NCI-H748 (cell line): Measurements from ENCODE around the gene GZMB.
"Not testable (repeated sequence)": the region's sequence is repeated elsewhere in the genome, so short reads cannot be mapped to it uniquely, and the experiment has no call there.

ENCODE experiments used
- DNase-seq: peaks from one replicate; lab custom pipeline; 2025; ENCODE audit not compliant: unreplicated experiment; lab: John Stamatoyannopoulos, UW

Gene GZMB

DNA sequence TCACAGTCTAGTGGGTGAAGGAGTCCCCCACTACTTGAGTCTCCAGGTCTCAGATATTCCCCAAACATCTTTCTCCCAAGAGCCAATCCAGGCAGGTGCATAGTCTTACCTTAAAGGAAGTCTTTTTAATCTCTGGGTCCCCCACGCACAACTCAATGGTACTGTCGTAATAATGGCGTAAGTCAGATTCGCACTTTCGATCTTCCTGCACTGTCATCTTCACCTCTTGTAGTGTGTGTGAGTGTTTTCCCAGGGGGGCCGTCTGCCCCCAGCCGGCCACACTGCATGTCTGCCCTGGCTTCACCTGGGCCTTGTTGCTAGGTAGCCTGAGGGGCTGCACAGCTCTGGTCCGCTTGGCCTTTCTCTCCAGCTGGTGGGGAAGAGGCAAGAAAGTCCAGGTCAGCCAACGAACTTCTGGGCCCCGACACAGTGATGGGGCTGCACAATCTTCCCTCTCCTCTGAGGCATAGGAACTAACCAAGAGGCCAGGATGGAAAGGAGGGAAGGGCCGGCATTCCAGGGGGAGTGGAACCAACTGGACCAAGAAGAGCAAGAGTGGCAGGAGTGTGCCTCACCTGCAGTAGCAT, 2.1 kb downstream of the GZMB start:
- DNase-seq: no peak

- DNase-seq: peak; percentile 80
These were observed 3.0 kb downstream of the GZMB start for GRCh38 chr14:24630872-24631477.

DNA sequence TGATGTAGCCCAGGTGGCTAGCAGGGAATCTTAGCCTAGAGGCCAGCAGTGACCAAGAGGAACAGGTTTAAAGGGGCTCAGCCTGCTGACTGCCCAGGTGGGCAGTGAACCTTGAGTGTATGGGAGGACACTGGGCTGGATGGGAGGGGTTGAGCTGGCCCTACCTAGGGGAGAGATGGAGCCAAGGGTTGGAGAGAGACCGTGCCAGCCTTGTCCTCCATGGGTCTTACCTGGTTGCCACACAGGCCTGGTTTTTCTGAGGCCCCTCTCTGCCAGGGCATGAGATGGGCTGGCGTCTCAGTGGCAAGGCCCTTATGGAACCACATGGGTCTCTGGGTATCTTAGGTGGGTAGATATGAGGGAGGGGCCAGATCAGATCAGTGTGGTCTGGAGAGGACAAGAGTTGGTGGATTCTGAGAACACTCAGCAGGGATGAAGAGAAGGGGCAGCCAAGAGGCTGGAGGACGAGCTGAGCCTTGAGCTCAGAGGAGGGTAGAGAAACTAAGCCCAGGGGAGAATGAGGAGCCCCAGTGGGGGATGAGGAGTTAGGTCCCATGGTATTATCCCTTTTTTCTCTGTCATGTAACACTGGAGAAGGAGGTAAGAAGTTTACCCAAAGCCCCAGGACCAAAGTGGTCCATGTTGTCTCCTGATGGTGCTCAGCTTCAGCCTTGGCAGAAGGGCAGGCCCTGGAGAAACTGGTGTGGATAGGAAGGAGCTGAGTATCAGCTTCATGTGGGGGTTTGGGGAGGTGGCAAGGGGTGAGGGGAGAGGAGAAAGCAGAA, 3.7 kb downstream of the GZMB start:
- DNase-seq: no peak

GRCh38 chr14:24629521-24629920, 4.5 kb downstream of the GZMB start:
- no peak for DNase-seq

DNA sequence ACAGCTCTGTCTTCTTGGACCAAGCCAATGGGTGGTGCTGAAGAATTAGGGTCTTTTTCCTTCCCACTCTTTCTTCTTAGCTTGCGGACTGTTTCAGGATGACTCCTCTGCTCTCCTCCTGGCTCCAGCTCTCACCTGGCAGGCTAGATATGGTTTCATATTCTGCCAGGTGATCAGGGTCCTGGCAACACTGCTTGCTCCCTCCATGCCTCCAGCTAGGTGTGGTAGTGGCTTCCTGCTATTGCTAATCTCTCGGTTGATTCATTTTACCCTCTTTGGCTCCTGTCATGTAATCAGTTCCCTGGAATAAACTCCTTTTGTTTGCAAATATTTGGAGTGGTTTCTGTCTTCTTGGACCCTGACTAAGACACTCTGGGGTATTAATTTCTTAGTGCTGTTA, 20.2 kb downstream of the GZMB start:
- DNase-seq: no peak

DNA sequence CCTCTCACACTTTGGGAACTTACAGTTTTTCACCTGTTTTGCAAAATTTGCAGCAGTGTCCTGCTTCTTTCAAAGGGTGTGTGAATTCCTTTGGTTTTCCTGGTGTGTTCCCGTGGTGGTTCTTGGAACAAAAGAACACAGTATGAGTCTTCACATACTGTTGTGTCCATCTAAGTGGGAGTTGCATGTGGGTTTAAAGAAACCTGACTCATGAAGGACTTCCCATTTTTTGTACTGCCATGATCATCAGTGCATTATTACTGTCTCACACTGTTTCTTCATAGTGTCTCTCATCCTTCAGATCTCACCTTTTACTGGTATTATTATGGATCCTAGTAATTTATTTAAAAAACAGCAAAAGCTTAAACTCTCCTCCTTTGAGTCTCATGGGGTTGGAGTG, 20.7 kb downstream of the GZMB start:
- no peak for DNase-seq

DNA sequence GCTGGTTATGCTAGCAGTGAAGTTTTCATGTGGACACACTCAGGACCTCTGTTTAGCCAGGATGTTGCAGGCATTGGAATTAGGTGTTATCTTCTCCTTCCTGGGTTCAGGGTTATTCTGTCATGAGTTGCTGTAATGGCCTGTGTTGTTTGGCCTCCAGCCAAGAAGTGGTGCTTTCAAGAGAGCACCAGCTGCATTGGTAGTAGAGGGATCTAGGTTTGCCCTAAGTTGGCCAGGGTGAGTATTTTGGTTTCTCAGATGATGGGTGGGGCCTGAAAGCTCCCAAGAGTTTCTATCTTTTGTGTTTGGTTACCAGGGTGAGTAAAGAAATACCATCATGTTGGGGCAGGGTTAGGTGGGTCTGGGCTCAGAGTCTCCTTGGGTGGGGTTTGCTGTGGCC, 21.8 kb downstream of the GZMB start:
- DNase-seq: peak; percentile 23

GRCh38 chr14:24609655-24610344, 24.2 kb downstream of the GZMB start, which contains the start of gene GZMH:
Gene GZMH (minus strand): TSS chr14:24609685. CDS start chr14:24609613, 72 bp downstream.
- no peak for DNase-seq

DNA sequence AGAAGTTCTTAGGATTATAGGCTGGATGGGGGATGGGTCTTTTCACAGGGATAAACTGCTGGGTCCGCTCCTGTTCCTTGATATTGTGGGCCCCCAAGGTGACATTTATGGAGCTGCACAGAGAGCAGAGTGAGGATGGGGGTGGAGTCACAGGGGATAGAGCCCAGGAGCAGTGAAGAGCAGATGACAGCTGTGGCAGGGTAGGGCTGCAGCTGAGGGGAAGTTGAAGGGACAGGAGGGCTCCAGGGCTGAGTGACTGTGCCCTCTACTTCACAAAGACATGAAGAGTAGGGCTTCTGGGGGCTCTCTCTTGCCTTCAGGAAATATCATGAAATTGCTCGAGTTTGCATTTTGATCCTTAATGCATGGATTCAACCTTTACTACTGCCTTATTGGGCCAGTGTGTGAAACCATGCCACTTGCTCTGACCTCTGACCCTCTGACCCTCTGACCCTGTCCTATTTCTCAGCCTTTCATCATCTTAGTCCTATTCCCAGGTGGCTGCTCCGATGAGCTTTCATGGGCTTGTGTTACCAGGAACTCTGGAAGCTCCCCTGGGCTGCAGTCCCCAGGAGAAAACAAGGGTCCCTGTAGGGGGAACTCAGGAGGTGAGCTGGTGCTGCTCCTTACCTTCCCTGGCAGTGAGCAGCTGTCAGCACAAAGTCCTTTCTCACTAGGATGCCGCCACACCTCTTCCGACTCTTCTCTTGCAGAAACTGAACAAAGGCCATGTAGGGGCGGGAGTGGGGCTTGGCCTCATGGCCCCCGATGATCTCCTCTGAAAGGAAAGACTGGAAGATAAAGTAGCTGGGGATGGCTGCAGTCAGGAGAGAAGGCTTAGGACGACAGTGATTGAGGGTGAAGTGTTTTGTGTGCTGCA, 26.1 kb downstream of the GZMB start:
- DNase-seq: no peak

DNA sequence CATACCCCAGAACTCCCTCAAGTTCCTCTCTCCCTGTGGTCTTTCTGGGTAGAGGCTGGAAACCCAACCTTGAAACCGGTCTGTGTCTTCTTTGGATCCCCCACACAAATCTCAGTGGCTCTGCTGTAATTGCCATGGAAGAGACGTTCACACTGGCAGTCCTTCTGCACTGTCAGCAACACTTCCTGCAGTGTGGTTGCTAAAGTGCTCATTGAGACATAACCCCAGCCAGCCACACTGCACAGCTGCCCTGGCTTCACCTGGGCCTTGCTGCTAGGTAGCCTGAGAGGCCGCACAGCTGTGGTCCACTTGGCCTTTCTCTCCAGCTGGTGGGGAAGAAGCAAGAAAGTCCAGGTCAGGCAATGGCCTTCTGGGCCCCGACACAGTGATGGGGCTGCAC, 26.9 kb downstream of the GZMB start:
- DNase-seq: no peak

- DNase-seq: no peak
These were observed 27.7 kb downstream of the GZMB start for GRCh38 chr14:24606297-24606696.

- peak; percentile 23 for DNase-seq
These were observed 28.4 kb downstream of the GZMB start for GRCh38 chr14:24605435-24606190.

DNA sequence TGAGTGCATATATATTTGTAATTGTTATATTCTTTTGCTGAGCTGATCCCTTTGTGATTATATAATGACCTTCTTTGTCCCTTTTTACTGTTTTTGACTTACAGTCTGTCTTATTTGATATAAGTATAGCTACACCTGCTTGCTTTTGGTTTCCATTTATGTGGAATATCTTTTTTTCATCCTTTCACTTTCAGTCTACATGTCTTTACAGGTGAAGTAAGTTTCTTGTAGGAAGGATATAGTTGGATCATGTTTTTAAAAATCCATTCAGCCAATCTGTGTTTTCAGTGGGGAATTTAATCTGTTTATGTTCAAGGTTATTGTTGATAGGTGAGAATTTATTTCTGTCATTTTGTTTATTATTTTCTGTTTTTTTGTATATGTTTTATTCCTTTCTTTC, 36.6 kb downstream of the GZMB start:
- no peak for DNase-seq

DNA sequence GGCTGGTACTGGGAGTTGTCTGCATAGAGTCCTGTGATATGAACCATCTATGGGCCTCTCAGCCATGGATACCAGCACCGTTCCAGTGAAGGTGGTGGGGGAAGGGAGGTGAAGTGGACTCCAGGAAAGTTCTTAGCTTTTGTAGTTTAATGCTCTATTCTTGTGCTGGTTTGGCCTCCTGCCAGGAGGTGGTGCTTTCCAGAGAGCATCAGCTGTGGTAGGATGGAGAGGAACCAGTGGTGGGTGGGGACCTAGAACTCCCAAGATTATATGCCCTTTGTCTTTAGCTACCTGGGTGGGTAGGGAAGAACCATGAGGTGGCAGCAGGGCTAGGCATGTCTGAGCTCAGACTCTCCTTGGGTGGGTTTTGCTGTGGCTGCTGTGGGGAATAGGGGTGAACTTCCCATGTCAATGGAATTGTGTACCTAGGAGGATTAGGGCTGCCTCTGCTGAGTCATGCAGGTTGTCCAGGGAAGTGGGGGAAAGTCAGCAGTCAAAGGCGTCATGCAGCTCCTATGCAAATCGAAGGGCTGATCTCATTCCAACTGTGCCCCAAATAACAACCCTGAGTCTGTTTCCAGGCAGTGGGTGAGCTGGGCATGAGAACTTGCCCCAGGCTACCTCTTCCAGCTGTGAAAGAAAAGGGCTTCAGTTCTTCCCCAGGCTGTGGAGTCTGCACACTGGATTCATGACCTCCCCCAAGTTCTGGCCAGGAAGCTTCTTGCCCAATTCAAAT, 38.7 kb downstream of the GZMB start:
- no peak for DNase-seq

GRCh38 chr14:24591004-24591403, 43.0 kb downstream of the GZMB start:
- not testable (repeated sequence) for DNase-seq

DNA sequence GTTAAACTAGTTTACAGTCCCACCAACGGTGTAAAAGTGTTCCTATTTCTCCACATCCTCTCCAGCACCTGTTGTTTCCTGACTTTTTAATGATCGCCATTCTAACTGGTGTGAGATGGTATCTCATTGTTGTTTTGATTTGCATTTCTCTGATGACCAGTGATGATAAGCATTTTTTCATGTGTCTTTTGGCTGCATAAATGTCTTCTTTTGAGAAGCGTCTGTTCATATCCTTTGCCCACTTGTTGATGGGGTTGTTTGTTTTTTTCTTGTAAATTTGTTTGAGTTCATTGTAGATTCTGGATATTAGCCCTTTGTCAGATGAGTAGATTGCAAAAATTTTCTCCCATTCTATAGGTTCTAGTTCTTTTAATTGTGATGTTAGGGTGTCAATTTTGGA, 49.6 kb downstream of the GZMB start:
- not testable (repeated sequence) for DNase-seq
